Measurements from ENCODE around the gene TENM3.

The TENM3 gene

DNA sequence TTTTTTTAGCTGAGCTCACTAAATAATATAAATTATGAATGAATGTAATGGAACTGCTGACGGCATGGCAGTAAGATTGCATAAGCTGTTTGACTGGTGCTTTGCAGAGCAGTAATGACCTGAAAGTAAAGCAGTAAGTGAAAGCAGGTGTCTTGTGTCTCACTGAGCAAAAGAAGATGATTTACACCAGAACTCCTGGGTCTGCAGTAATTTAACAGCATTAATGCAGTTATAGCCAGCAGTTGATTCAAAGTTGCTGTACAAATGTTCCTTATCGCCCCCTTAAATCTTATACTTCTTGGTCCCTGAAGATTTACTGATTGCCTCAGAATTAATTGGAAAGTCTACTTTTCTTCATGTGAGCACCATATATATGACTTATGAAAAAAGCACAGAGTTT is 486.3 kb downstream of the TENM3 start:
- TF ChIP-seq, protein P1, sequence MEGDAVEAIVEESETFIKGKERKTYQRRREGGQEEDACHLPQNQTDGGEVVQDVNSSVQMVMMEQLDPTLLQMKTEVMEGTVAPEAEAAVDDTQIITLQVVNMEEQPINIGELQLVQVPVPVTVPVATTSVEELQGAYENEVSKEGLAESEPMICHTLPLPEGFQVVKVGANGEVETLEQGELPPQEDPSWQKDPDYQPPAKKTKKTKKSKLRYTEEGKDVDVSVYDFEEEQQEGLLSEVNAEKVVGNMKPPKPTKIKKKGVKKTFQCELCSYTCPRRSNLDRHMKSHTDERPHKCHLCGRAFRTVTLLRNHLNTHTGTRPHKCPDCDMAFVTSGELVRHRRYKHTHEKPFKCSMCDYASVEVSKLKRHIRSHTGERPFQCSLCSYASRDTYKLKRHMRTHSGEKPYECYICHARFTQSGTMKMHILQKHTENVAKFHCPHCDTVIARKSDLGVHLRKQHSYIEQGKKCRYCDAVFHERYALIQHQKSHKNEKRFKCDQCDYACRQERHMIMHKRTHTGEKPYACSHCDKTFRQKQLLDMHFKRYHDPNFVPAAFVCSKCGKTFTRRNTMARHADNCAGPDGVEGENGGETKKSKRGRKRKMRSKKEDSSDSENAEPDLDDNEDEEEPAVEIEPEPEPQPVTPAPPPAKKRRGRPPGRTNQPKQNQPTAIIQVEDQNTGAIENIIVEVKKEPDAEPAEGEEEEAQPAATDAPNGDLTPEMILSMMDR (IDR thresholded peaks at IDR 0.05; ENCODE audit: low read depth, low read length) = no peak
- DNase-seq (ENCODE audit: low read depth in 2 of 2) = no peak
- H3K4me3 ChIP-seq (replicated peaks in 1 of 2; ENCODE audit: low read depth in 2 of 2, low read length in 2 of 2) = no peak overlapping the region

DNA sequence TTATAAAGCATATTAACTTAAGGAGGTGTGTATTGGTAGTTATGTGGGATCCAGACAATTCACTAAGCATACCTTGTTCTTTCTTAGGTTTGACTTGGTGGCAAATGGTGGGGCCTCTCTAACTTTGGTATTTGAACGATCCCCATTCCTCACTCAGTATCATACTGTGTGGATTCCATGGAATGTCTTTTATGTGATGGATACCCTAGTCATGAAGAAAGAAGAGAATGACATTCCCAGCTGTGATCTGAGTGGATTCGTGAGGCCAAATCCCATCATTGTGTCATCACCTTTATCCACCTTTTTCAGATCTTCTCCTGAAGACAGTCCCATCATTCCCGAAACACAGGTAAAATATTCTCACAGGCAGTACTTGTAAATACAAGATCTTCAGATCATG is 487.6 kb downstream of the TENM3 start:
- H3K4me3 ChIP-seq (replicated peaks in 1 of 2; ENCODE audit: low read depth in 2 of 2, low read length in 2 of 2) = no peak overlapping the region
- no peak for DNase-seq (ENCODE audit: low read depth in 2 of 2)
- TF ChIP-seq, protein P1 (IDR thresholded peaks at IDR 0.05; ENCODE audit: low read depth, low read length) = no peak

DNA sequence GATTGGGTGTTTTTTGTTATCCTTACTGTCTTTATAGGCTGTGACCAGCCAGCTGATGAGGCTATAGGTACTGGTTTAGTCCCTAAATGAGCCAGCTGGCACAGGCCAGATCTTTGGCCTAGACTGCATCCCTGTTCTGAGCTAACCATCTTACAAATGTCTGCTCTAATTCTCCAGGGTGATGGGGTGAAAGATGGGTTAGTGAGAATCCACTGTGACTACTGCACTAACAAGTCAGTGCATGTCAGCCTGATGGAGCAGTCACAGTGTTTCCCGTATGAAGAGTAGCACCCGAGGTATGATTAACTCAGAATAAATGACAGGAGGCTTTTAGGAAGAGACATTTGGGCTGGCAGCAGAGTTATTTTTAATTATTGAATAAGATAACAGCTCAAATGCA is 493.0 kb downstream of the TENM3 start:
- no peak overlapping the region for H3K4me3 ChIP-seq (replicated peaks in 1 of 2; ENCODE audit: low read depth in 2 of 2, low read length in 2 of 2)
- TF ChIP-seq, protein P1 (IDR thresholded peaks at IDR 0.05; ENCODE audit: low read depth, low read length) = no peak
- DNase-seq (ENCODE audit: low read depth in 2 of 2) = no peak

DNA sequence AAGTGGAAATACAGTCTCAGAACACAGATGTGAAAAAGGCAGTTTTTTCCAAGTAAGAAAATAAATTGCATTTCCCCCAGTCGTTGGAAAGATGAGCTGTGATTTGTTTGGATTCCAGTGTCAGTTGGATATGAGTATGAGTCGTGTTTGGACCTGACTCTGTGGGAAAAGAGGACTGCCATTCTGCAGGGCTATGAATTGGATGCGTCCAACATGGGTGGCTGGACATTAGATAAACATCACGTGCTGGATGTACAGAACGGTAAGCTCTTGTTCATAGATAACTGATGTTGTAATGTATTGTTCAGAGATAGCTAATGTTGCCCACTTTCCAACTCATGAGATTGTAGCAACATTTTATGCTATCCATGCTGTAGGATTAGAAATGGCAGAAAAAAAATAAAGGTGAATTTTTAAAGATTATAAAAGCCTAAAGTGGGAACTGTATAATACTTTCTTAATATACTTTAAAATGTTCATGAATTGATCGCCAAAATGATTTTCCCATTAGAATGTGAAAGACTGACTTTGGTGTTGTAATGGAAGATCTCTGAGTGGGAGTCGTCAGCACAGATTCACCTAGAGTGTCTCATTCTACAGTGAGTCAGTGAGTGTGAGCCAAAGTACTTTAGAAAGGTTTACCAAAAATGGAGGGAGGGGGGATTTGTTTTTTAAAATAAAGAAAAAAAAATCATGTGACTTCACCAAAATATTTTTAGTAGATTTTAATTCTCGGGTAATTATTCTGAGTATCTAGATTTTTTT is 495.3 kb downstream of the TENM3 start:
- TF ChIP-seq, protein P1 (IDR thresholded peaks at IDR 0.05; ENCODE audit: low read depth, low read length) = no peak
- DNase-seq (ENCODE audit: low read depth in 2 of 2) = no peak
- no peak overlapping the region for H3K4me3 ChIP-seq (replicated peaks in 1 of 2; ENCODE audit: low read depth in 2 of 2, low read length in 2 of 2)

GRCh38 chr4:182740256-182740655 is 497.1 kb downstream of the TENM3 start:
- no peak overlapping the region for H3K4me3 ChIP-seq (replicated peaks in 1 of 2; ENCODE audit: low read depth in 2 of 2, low read length in 2 of 2)
- DNase-seq (ENCODE audit: low read depth in 2 of 2) = no peak
- TF ChIP-seq, protein P1 (IDR thresholded peaks at IDR 0.05; ENCODE audit: low read depth, low read length) = no peak

GRCh38 chr4:182741054-182741453 is 497.9 kb downstream of the TENM3 start:
- H3K4me3 ChIP-seq (replicated peaks in 1 of 2; ENCODE audit: low read depth in 2 of 2, low read length in 2 of 2) = no peak overlapping the region
- TF ChIP-seq, protein P1 (IDR thresholded peaks at IDR 0.05; ENCODE audit: low read depth, low read length) = no peak
- DNase-seq (ENCODE audit: low read depth in 2 of 2) = no peak

GRCh38 chr4:182741914-182742313 is 498.7 kb downstream of the TENM3 start:
- no peak overlapping the region for H3K4me3 ChIP-seq (replicated peaks in 1 of 2; ENCODE audit: low read depth in 2 of 2, low read length in 2 of 2)
- DNase-seq (ENCODE audit: low read depth in 2 of 2) = no peak
- TF ChIP-seq, protein P1 (IDR thresholded peaks at IDR 0.05; ENCODE audit: low read depth, low read length) = no peak
